Fibroblast of upper back skin (primary cell): ENCODE results near the gene COLQ.
A peak's percentile ranks its signal among the peaks of the same experiment; 100 is the strongest.

ENCODE experiments used
- DNase-seq: peaks from one replicate; pipeline ENCODE4 v3.0.0-alpha.2; 2013

COLQ gene

GRCh38 chr3:15453501-15453900, 68.0 kb downstream of the COLQ start:
- no peak for DNase-seq

- DNase-seq: no peak
Observed at GRCh38 chr3:15452961-15453360, 68.5 kb downstream of the COLQ start.

- DNase-seq: no peak
Observed at GRCh38 chr3:15452156-15452555, 69.3 kb downstream of the COLQ start.

GRCh38 chr3:15451216-15452113, 70.0 kb downstream of the COLQ start:
- DNase-seq: no peak

GRCh38 chr3:15450438-15451215, 70.9 kb downstream of the COLQ start:
- no peak for DNase-seq

GRCh38 chr3:15449489-15450224, 71.8 kb downstream of the COLQ start:
- no peak for DNase-seq

- DNase-seq: no peak
Observed at GRCh38 chr3:15443826-15444524, 77.5 kb downstream of the COLQ start.

GRCh38 chr3:15440891-15441290, 80.6 kb downstream of the COLQ start:
- DNase-seq: no peak

- DNase-seq: no peak
Observed at GRCh38 chr3:15439476-15439875, 82.0 kb downstream of the COLQ start.

GRCh38 chr3:15438983-15439382, 82.5 kb downstream of the COLQ start:
- peak; percentile 37 for DNase-seq

- no peak for DNase-seq
Observed at GRCh38 chr3:15436246-15436645, 85.3 kb downstream of the COLQ start.

- no peak for DNase-seq
Observed at GRCh38 chr3:15434756-15435155, 86.8 kb downstream of the COLQ start.

GRCh38 chr3:15433531-15433930, 88.0 kb downstream of the COLQ start:
- no peak for DNase-seq

GRCh38 chr3:15431256-15431837, 90.2 kb downstream of the COLQ start:
- no peak for DNase-seq

- no peak for DNase-seq
Observed at GRCh38 chr3:15430624-15431023, 90.9 kb downstream of the COLQ start.

GRCh38 chr3:15429080-15429479, 92.4 kb downstream of the COLQ start:
- DNase-seq: no peak

- no peak for DNase-seq
Observed at GRCh38 chr3:15428539-15428938, 93.0 kb downstream of the COLQ start.

- DNase-seq: no peak
Observed at GRCh38 chr3:15427981-15428380, 93.5 kb downstream of the COLQ start.

GRCh38 chr3:15427182-15427880, 94.2 kb downstream of the COLQ start, which contains the start of the genes EAF1 and METTL6:
Gene EAF1 (plus strand): TSS chr3:15427598. CDS start chr3:15427780, 182 bp downstream.
Gene METTL6 (minus strand): TSS chr3:15427544. CDS start chr3:15426511, 1,033 bp downstream.
- peak; percentile 74 for DNase-seq

GRCh38 chr3:15426579-15427118, 94.9 kb downstream of the COLQ start:
- no peak for DNase-seq

- DNase-seq: no peak
Observed at GRCh38 chr3:15420871-15421270, 100.6 kb downstream of the COLQ start.
